ENCODE data around the gene SPATA20.

SPATA20 gene

GRCh38 chr17:50573866-50574611 lies 27.1 kb downstream of the SPATA20 start:
- Histone ChIP-seq H3K36me3 (ENCODE audit: control insufficient read depth, insufficient read depth, low read length, severe bottlenecking) (no peaks in the 10 kb centered on the region), H3K9ac (ENCODE audit: low read length) (no peak overlapping the region), H3K9me3 (ENCODE audit: control insufficient read depth, low read length) (no peaks in the 10 kb centered on the region), H3K4me1 (ENCODE audit: control insufficient read depth, insufficient read depth, low read length) (no peaks in the 10 kb centered on the region), H3K27me3 (replicated peaks; ENCODE audit: control insufficient read depth, insufficient read depth, low read length) (peaks cover 6% of the 10 kb centered on the region), H3K4me3 (ENCODE audit: low read length) (no peak overlapping the region)
- DNase-seq (ENCODE audit: low read depth), result no peak

DNA sequence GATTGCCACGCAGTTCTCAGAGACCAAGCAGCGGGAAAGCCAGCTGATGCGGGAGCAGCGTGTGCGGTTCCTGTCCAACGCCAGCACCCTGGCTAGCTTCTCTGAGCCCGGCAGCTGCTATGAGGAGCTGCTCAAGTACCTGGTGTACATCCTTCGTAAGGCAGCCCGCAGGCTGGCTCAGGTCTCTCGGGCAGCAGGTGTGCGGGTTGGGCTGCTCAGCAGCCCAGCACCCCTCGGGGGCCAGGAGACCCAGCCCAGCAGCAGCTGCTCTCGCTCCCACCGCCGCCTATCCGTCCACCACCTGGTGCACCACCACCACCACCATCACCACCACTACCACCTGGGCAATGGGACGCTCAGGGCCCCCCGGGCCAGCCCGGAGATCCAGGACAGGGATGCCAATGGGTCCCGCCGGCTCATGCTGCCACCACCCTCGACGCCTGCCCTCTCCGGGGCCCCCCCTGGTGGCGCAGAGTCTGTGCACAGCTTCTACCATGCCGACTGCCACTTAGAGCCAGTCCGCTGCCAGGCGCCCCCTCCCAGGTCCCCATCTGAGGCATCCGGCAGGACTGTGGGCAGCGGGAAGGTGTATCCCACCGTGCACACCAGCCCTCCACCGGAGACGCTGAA lies 28.7 kb downstream of the SPATA20 start:
- Histone ChIP-seq H3K9ac (ENCODE audit: low read length) (no peak overlapping the region), H3K36me3 (ENCODE audit: control insufficient read depth, insufficient read depth, low read length, severe bottlenecking) (no peaks in the 10 kb centered on the region), H3K4me1 (ENCODE audit: control insufficient read depth, insufficient read depth, low read length) (no peaks in the 10 kb centered on the region), H3K4me3 (ENCODE audit: low read length) (no peak overlapping the region), H3K27me3 (replicated peaks; ENCODE audit: control insufficient read depth, insufficient read depth, low read length) (peaks cover 9% of the 10 kb centered on the region), H3K9me3 (ENCODE audit: control insufficient read depth, low read length) (no peaks in the 10 kb centered on the region)
- no peak for DNase-seq (ENCODE audit: low read depth)

DNA sequence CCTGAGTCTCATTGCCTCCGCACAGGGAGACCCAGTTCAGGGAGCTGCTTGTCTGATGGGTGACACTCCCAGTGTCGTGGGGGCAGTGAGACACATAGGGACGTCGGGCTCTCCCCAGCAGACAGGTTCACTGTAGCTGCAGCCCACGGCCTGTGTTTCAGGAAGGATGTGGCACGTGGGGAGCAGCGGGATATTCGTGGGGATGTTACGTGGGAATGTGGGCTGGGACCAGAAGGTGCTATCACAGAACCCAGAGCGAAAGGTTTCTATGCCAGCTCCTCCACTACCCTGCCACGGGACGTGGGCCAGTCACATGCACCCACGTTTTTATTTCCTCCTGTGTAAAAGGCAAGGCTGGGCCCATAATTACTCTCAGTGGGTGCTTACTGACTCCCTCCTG lies 29.9 kb downstream of the SPATA20 start:
- Histone ChIP-seq H3K4me1 (ENCODE audit: control insufficient read depth, insufficient read depth, low read length) (no peaks in the 10 kb centered on the region), H3K4me3 (ENCODE audit: low read length) (no peak overlapping the region), H3K36me3 (ENCODE audit: control insufficient read depth, insufficient read depth, low read length, severe bottlenecking) (no peaks in the 10 kb centered on the region), H3K9ac (ENCODE audit: low read length) (no peak overlapping the region), H3K9me3 (ENCODE audit: control insufficient read depth, low read length) (no peaks in the 10 kb centered on the region), H3K27me3 (replicated peaks; ENCODE audit: control insufficient read depth, insufficient read depth, low read length) (peaks cover 12% of the 10 kb centered on the region)
- no peak for DNase-seq (ENCODE audit: low read depth)

DNA sequence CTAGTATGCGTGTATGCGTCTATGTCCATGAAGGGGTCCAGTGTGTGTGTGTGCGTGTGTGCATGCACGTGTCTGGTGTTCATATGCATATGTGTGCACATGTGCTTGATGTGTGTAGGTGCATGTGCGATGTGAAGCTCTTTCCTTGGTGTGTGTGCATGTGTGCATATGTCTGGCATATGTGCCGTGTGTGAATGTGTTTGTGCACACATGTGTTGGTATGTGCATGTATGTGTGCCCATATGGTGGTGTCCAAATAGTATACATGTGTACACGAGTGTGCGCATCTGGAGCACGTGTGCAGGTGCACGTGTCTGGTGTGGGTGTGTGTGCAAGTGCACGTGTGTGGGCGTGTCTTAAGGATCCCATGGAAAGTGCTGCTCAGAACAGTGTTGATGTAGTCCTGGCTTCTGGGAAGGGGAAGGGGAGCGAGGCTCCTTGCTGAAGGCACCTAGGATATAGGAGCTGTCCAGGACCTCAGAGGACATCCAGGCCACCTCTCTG lies 30.5 kb downstream of the SPATA20 start:
- H3K9ac ChIP-seq (ENCODE audit: low read length), result no peak overlapping the region

GRCh38 chr17:50578173-50578572 lies 31.2 kb downstream of the SPATA20 start:
- H3K36me3 ChIP-seq (ENCODE audit: control insufficient read depth, insufficient read depth, low read length, severe bottlenecking), result no peaks in the 10 kb centered on the region
- H3K4me3 ChIP-seq (ENCODE audit: low read length), result no peak overlapping the region
- H3K9ac ChIP-seq (ENCODE audit: low read length), result no peak overlapping the region
- H3K4me1 ChIP-seq (ENCODE audit: control insufficient read depth, insufficient read depth, low read length), result no peaks in the 10 kb centered on the region
- peaks cover 18% of the 10 kb centered on the region for H3K27me3 ChIP-seq (replicated peaks; ENCODE audit: control insufficient read depth, insufficient read depth, low read length)
- no peak for DNase-seq (ENCODE audit: low read depth)
- H3K9me3 ChIP-seq (ENCODE audit: control insufficient read depth, low read length), result no peaks in the 10 kb centered on the region

More for the DNA sequence above, 30.5 kb downstream of the SPATA20 start:
- DNase-seq (ENCODE audit: low read depth), result no peak
- no peaks in the 10 kb centered on the region for H3K9me3 ChIP-seq (ENCODE audit: control insufficient read depth, low read length)
- H3K4me3 ChIP-seq (ENCODE audit: low read length), result no peak overlapping the region
- no peaks in the 10 kb centered on the region for H3K4me1 ChIP-seq (ENCODE audit: control insufficient read depth, insufficient read depth, low read length)
- H3K27me3 ChIP-seq (replicated peaks; ENCODE audit: control insufficient read depth, insufficient read depth, low read length), result peaks cover 18% of the 10 kb centered on the region
- H3K36me3 ChIP-seq (ENCODE audit: control insufficient read depth, insufficient read depth, low read length, severe bottlenecking), result no peaks in the 10 kb centered on the region

DNA sequence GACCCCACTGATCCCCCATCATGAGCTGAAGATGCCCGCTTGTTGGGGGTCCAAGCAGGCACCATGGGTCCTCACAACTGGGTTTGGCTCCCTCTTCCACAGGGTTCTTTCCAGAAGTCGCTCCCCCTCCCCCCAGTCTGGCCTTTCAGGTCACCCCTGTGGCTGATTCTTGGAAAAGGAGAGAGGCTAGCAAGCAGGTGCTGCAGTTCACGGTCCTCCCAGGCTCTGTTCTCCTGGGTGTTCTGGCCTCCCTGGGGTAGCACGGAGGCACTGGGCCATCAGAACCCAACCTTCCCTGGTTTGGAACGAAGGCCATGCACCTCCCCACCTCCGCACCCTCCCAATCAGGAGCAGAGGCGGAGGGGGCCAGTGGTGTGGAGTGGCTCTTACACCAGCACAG lies 32.4 kb downstream of the SPATA20 start:
- Histone ChIP-seq H3K9me3 (ENCODE audit: control insufficient read depth, low read length) (no peaks in the 10 kb centered on the region), H3K4me3 (ENCODE audit: low read length) (no peak overlapping the region), H3K9ac (ENCODE audit: low read length) (no peak overlapping the region), H3K4me1 (ENCODE audit: control insufficient read depth, insufficient read depth, low read length) (no peaks in the 10 kb centered on the region), H3K36me3 (ENCODE audit: control insufficient read depth, insufficient read depth, low read length, severe bottlenecking) (no peaks in the 10 kb centered on the region), H3K27me3 (replicated peaks; ENCODE audit: control insufficient read depth, insufficient read depth, low read length) (peaks cover 23% of the 10 kb centered on the region)
- DNase-seq (ENCODE audit: low read depth), result no peak

DNA sequence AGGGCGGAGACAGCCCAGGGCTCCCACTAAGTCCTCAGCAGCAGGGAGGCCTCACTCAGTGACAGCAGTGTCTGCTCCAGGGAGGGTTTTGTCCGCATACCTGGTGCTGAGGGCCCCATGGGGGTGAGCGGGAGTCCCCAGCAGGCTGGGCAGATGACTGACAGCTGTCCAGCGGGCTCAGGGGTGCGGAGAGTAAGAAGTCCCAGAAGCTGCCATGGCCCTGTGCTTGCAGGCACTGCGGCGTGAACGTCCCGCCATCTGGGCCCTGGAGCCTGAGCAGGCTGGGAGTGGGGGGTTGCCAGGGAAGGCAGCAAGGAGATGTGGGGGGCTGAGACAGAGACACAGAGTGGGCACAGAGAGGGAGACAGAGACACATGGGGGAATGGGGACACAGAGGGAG lies 33.7 kb downstream of the SPATA20 start:
- no peak overlapping the region for H3K9ac ChIP-seq (ENCODE audit: low read length)
- H3K36me3 ChIP-seq (ENCODE audit: control insufficient read depth, insufficient read depth, low read length, severe bottlenecking), result no peaks in the 10 kb centered on the region
- H3K4me3 ChIP-seq (ENCODE audit: low read length), result no peak overlapping the region
- DNase-seq (ENCODE audit: low read depth), result no peak
- peaks cover 23% of the 10 kb centered on the region for H3K27me3 ChIP-seq (replicated peaks; ENCODE audit: control insufficient read depth, insufficient read depth, low read length)
- H3K4me1 ChIP-seq (ENCODE audit: control insufficient read depth, insufficient read depth, low read length), result no peaks in the 10 kb centered on the region
- no peaks in the 10 kb centered on the region for H3K9me3 ChIP-seq (ENCODE audit: control insufficient read depth, low read length)

DNA sequence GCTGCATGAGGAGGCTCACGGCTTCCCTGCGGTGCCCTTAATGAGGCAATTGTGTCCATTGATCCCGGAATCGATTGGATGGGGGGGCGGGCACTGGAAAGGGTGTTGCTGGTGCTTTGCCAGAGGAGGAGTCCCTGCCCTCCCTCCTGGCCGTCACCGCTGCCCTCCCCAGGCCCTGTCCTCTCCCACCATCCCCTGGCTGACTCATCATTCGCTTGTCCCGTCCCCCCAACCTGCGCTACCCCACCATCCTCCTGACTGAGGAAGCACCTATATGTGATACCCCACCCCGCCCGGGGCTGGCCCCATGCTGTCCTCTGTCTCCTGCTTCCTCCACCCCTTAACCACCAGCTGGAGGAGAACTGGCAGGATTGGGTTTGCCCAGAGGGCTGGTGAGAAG lies 34.3 kb downstream of the SPATA20 start:
- peaks cover 23% of the 10 kb centered on the region for H3K27me3 ChIP-seq (replicated peaks; ENCODE audit: control insufficient read depth, insufficient read depth, low read length)
- H3K4me1 ChIP-seq (ENCODE audit: control insufficient read depth, insufficient read depth, low read length), result no peaks in the 10 kb centered on the region
- H3K36me3 ChIP-seq (ENCODE audit: control insufficient read depth, insufficient read depth, low read length, severe bottlenecking), result no peaks in the 10 kb centered on the region
- H3K4me3 ChIP-seq (ENCODE audit: low read length), result no peak overlapping the region
- no peak for DNase-seq (ENCODE audit: low read depth)
- H3K9me3 ChIP-seq (ENCODE audit: control insufficient read depth, low read length), result no peaks in the 10 kb centered on the region
- H3K9ac ChIP-seq (ENCODE audit: low read length), result no peak overlapping the region

DNA sequence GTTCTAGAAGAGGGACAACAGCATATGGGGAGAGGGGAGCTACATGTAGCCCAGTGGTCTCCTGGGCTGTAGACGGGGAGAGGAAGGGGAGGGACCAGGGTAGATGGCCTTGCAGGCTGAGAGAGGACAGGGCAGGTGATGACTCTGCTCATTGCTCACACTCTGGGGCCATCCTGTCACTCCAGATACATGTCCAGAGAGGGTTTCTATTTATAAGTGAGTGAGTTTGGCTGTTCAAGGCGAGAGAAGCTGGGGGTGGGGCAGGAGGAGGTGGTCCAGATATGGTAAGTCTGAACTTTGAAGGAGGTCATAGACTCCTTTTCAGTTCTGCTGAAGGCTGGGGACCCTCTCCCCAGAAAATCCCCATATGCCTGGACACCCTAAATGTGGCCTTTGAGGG lies 35.8 kb downstream of the SPATA20 start:
- peaks cover 33% of the 10 kb centered on the region for H3K27me3 ChIP-seq (replicated peaks; ENCODE audit: control insufficient read depth, insufficient read depth, low read length)
- no peak overlapping the region for H3K4me3 ChIP-seq (ENCODE audit: low read length)
- DNase-seq (ENCODE audit: low read depth), result no peak
- no peaks in the 10 kb centered on the region for H3K36me3 ChIP-seq (ENCODE audit: control insufficient read depth, insufficient read depth, low read length, severe bottlenecking)
- H3K4me1 ChIP-seq (ENCODE audit: control insufficient read depth, insufficient read depth, low read length), result no peaks in the 10 kb centered on the region
- H3K9ac ChIP-seq (ENCODE audit: low read length), result no peak overlapping the region
- H3K9me3 ChIP-seq (ENCODE audit: control insufficient read depth, low read length), result no peaks in the 10 kb centered on the region

DNA sequence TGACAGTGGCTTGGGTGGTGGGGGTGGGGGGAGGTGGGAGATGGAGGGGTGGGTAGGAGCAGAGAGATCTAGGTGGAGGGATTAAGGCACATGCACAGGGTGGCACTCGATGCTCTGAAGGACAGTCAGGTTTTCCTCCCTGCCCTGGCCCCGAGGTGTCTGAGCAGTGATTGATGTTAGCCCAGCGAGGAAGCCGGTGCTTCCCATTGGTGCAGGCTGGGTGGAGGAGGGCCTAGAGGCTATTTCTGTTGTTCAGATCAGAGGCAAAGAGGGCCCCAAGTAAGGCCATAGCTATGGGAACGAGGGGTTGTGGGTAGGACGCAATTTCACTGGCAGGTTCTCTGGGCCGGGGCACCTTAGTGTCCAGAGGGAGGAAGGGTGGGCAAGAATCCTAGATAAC lies 36.7 kb downstream of the SPATA20 start:
- peaks cover 27% of the 10 kb centered on the region for H3K27me3 ChIP-seq (replicated peaks; ENCODE audit: control insufficient read depth, insufficient read depth, low read length)
- H3K4me1 ChIP-seq (ENCODE audit: control insufficient read depth, insufficient read depth, low read length), result no peaks in the 10 kb centered on the region
- no peak overlapping the region for H3K4me3 ChIP-seq (ENCODE audit: low read length)
- DNase-seq (ENCODE audit: low read depth), result no peak
- no peak overlapping the region for H3K9ac ChIP-seq (ENCODE audit: low read length)
- H3K9me3 ChIP-seq (ENCODE audit: control insufficient read depth, low read length), result no peaks in the 10 kb centered on the region
- no peaks in the 10 kb centered on the region for H3K36me3 ChIP-seq (ENCODE audit: control insufficient read depth, insufficient read depth, low read length, severe bottlenecking)

DNA sequence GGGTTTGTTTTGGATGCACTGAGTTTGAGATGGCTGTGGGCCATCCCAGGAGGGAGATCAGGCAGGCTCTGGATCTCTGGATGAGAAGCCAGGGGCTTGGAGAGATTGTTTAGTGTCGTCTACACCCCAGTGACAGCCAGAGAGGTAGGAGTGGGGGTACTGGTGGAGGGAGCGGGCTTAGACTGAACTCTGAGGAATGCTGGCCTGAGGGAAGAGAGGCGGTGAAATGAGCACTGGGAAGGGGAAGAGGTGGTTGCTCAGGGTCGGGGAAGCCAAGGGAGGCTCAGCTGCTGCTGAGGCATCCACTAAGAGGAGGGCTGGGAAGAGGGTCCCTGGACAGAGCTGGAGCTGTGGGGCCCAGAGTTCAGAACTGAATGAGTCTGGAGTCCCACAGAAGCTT lies 37.1 kb downstream of the SPATA20 start:
- Histone ChIP-seq H3K9ac (ENCODE audit: low read length) (no peak overlapping the region), H3K4me3 (ENCODE audit: low read length) (no peak overlapping the region), H3K36me3 (ENCODE audit: control insufficient read depth, insufficient read depth, low read length, severe bottlenecking) (no peaks in the 10 kb centered on the region), H3K27me3 (replicated peaks; ENCODE audit: control insufficient read depth, insufficient read depth, low read length) (peaks cover 26% of the 10 kb centered on the region), H3K9me3 (ENCODE audit: control insufficient read depth, low read length) (no peaks in the 10 kb centered on the region), H3K4me1 (ENCODE audit: control insufficient read depth, insufficient read depth, low read length) (peaks cover 3% of the 10 kb centered on the region)
- no peak for DNase-seq (ENCODE audit: low read depth)
